GM18858 (cell line): ENCODE measurements around the gene ABLIM2.

Experiments
- ATAC-seq: cut with Tn5 transposase; IDR thresholded peaks from one replicate; pipeline ENCODE4 v1.9.1; 2021; ENCODE audit not compliant: unreplicated experiment

Gene ABLIM2

GRCh38 chr4:8008391-8008790, 150.2 kb downstream of the ABLIM2 start:
- ATAC-seq: no peak

GRCh38 chr4:8007581-8007980, 151.0 kb downstream of the ABLIM2 start:
- ATAC-seq: no peak

DNA sequence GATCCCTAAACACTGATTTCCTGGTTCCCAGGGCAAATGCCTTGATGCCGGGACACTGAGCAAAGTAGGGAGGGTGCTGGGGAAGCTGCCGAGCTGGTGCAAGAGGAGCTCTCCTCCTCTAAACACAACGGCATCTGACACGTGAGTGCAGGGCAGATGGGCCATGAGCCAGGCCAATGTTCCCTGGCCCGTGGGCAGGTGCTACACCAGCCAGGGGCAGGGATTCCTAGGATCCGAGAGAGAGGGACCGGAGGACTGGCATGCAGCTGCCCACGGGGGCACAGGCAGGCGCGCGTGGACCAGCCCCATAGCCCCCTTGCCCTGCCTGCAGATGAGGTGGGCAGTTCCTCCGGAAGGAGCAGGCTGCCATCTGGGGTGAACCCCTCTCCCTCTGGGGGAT, 152.1 kb downstream of the ABLIM2 start:
- ATAC-seq: no peak

DNA sequence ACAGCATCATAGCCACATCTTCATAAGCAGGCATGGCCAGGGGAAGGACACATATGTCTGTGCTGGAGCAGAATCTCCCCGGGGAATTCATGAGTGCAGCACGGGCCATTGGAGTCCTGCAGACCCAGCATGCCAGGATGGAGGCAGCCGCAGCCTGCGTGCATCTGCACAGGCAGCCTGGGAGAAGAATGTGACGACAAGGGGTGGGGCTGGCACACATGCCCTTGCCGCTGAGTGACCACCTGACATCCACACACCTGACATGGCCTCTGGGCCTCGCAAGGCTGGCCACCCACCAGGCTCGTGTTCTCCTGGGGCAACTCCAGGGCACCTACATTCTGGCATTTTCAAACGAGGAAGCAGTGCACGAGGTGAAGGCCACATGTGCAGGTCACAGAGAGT, 152.8 kb downstream of the ABLIM2 start:
- no peak for ATAC-seq

- ATAC-seq: no peak
Measured at GRCh38 chr4:8005033-8005808, 153.4 kb downstream of the ABLIM2 start.

GRCh38 chr4:8004066-8004465, 154.5 kb downstream of the ABLIM2 start:
- ATAC-seq: no peak

GRCh38 chr4:8002525-8003309, 155.9 kb downstream of the ABLIM2 start:
- no peak for ATAC-seq

GRCh38 chr4:8001564-8002355, 156.9 kb downstream of the ABLIM2 start:
- no peak for ATAC-seq

- ATAC-seq: no peak
Measured at GRCh38 chr4:8000721-8001491, 157.7 kb downstream of the ABLIM2 start.

GRCh38 chr4:8000247-8000646, 158.4 kb downstream of the ABLIM2 start:
- ATAC-seq: no peak

DNA sequence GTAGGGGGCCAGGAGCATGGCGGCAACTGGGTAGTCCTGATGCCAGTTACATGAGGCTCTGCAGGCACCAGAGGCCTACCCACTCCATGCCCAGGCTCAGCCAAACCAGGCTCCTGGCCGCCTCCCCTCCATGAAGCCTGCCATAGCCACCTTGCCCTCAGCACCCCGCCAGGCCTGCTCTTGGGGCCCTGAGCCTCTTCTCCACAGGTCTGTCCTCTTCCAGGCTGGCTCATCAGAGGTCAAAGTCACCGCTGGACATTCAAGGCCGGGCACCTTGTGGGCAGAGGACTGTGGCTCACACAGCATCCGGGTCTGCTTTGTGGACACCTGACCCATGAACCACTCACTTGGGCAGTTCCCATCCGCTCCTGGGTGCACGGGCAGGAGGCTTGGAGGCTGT, 158.9 kb downstream of the ABLIM2 start:
- no peak for ATAC-seq

DNA sequence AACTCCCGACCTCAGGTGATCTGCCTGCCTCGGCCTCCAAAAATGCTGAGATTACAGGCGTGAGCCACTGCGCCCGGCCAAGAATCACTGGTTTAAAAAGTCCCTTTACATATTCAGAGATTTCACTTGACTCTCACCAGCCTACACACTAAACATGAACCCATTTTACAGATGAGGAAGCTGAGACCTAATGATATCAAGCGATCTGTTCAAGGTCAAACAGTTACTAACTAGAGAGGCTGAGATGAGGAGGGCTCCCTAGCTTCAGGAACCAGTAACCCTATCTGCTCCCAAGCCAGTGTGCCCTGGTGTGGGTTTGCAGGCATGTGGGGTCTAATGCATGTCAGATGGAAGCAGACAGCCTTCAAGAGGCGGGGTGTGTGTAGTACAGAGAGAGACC, 159.3 kb downstream of the ABLIM2 start:
- no peak for ATAC-seq

DNA sequence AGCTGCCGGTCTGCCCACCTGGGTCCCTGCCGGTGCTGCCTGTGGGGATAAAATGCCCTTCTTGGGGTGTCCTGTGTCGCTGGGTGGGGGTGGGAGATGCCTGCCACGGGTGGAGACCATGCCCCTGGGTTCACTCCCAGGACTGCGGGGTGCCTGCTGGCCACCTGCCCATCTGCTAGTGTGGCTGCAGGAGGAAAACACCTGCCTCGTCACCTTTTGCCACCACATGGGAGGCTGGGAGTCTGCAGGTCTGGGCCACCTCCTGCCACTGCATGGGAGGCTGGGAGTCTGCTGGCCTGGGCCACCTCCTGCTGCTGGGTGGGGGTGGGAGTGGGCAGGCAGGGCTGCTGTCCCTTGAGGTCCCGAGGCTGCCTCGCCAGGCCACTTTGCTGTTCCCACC, 160.2 kb downstream of the ABLIM2 start:
- ATAC-seq: no peak

GRCh38 chr4:7995866-7996265, 162.7 kb downstream of the ABLIM2 start:
- ATAC-seq: no peak

DNA sequence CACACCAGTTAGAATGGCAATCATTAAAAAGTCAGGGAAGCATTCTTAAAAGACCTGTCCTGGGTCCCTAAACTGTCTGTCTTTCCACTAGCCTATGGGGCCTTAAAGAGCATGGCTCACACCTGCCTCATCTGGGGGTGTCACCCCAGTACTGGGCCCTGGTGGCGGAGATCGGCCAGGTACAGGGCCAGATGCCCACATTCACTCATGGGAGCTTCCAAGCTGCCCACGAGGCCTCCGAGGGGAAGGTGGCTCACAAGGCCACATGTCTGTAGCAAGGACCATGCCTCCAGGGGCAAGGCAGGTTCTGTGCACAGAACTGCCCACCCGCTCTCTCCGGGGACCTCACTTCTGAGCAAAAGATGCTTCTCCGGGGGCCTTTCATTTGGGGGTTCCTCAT, 163.5 kb downstream of the ABLIM2 start:
- no peak for ATAC-seq

DNA sequence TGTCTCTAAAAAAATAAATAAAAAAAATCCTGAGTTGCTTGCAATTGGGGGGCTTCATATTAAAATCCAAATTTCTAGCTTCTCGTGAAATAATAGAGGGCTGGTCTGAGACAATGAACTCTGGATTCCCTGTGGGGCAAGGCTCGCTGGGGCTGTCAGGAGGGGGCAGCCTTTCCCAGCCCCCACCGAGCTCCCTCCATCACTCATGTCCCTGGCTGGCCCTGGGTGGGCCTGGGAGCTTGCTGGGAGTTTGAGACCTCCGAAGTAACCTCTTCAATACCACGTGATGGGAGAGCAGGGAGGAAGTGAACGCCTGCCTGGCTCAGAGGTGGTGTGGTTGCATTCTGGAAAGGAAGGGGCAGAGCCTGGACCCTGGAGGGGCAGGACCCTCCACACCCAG, 164.9 kb downstream of the ABLIM2 start:
- no peak for ATAC-seq

GRCh38 chr4:7992846-7993245, 165.8 kb downstream of the ABLIM2 start:
- no peak for ATAC-seq

GRCh38 chr4:7990807-7991459, 167.7 kb downstream of the ABLIM2 start:
- ATAC-seq: no peak

DNA sequence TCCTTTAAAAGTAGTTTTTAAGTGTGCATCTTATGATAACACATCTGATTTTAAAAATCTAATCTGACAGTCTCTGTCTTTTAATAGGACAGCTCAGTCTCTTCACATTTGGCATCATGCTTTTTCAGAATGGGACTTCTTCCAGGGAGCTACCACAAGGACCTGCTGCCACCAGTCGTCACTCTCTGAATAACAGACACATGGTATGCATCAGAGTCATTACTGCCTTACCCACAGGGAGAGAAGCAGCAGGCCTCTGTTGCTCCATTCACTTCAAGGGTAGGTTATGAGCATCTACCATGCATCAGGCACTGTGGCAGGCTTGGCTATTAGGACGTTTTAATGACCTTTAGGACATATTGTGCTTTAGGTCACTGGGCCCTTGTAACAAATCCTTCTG, 169.0 kb downstream of the ABLIM2 start:
- ATAC-seq: no peak

DNA sequence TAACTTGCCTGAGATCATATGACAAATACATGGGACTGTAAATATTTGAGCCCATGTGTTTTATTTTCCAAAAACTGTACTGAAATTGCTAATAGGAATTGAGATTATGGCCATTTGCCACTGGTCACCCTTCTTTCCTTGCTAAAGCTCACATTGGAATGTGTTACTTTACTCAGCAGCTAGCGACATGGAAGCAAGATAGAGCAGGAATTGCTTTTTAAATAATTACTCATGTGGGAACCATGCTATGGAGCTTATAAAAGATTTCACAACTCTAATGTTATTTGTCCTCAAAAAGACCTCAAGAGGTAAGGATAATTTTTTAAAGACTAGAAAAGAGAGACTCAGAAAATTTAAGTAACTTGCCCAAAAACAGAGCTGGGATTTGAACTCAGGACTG, 170.2 kb downstream of the ABLIM2 start:
- ATAC-seq: no peak
